CD4-positive, CD25-positive, alpha-beta regulatory T cell (primary cell): Measurements from ENCODE around the gene TET3. TPM values are rescaled to one million over a fixed set of nuclear protein-coding genes. Genes with fewer than 3 reads are reported as not detected.

ENCODE experiments used
- ATAC-seq, 2 donors: fragments of 150-1000 bp; cut with Tn5 transposase; one replicate each; pipeline ENCODE4 v1.10.0; 2021; ENCODE audit warnings: low read depth in 2 of 2, moderate number of reproducible peaks in 2 of 2, moderate library complexity in 1 of 2
- DNase-seq, 3 donors: peaks; one replicate each; pipeline versions ENCODE4 v3.0.0 to v3.0.0-alpha.2; 2012 to 2022; ENCODE audit warnings: mixed read lengths in 1 of 3
- H3K27ac ChIP-seq: one replicate; pipeline ENCODE4 v1.7.0; 2013; ENCODE audit warnings: mild to moderate bottlenecking, low read length; ENCODE audit not compliant: insufficient read depth, poor library complexity, severe bottlenecking
- H3K27me3 ChIP-seq: one replicate; pipeline ENCODE4 v1.7.0; 2013; ENCODE audit warnings: low read length; ENCODE audit not compliant: control insufficient read depth, insufficient read depth
- H3K36me3 ChIP-seq: one replicate; pipeline ENCODE4 v1.7.0; 2013; ENCODE audit warnings: mild to moderate bottlenecking, low read length, moderate library complexity; ENCODE audit not compliant: control insufficient read depth, insufficient read depth
- H3K4me1 ChIP-seq: 2 replicates; pipeline ENCODE4 v1.7.0; 2013; ENCODE audit warnings: mild to moderate bottlenecking, low read length; ENCODE audit not compliant: insufficient read depth, control insufficient read depth, poor library complexity, severe bottlenecking
- H3K4me3 ChIP-seq: one replicate; pipeline ENCODE4 v1.7.0; 2013; ENCODE audit warnings: low read depth, mild to moderate bottlenecking, low read length, moderate library complexity
- H3K9me3 ChIP-seq, 2 experiments: 1 replicate in 1 of 2; 2 replicates in 1 of 2; pipeline ENCODE4 v1.7.0; 2013; ENCODE audit warnings: low read length in 2 of 2, mild to moderate bottlenecking in 1 of 2, moderate library complexity in 1 of 2; ENCODE audit not compliant: control insufficient read depth in 2 of 2
- H3K27ac Mint-ChIP-seq, 3 donors: one replicate each; pipeline ENCODE4 v1.8.0; 2020 to 2022; ENCODE audit warnings: mild to moderate bottlenecking in 3 of 3, mixed read lengths in 3 of 3, moderate library complexity in 2 of 3
- H3K27me3 Mint-ChIP-seq: one replicate; pipeline ENCODE4 v1.8.0; 2022; ENCODE audit warnings: mild to moderate bottlenecking, mixed read lengths
- H3K36me3 Mint-ChIP-seq: one replicate; pipeline ENCODE4 v1.8.0; 2020; ENCODE audit warnings: mixed read lengths
- H3K4me1 Mint-ChIP-seq, 4 donors: one replicate each; pipeline ENCODE4 v1.8.0; 2020 to 2022; ENCODE audit warnings: mixed read lengths in 4 of 4, mild to moderate bottlenecking in 1 of 4
- H3K4me3 Mint-ChIP-seq, 4 donors: one replicate each; pipeline ENCODE4 v1.8.0; 2020 to 2022; ENCODE audit warnings: mild to moderate bottlenecking in 4 of 4, mixed read lengths in 4 of 4, moderate library complexity in 3 of 4
- H3K9me3 Mint-ChIP-seq, 7 donors: one replicate each; pipeline ENCODE4 v1.8.0; 2020 to 2022; ENCODE audit warnings: mixed read lengths in 7 of 7, mild to moderate bottlenecking in 3 of 7, moderate library complexity in 2 of 7
- polyA plus RNA-seq, 4 donors: library from polyadenylated mRNA; unstranded; fragments of 300-500 nt; fragmentation: Illumina TruSeq; gene quantifications; one replicate each; pipeline ENCODE4 v1.2.3, GENCODE V29; 2021
- total RNA-seq: library from RNA; stranded (reverse); gene quantifications from one replicate; pipeline ENCODE4 v1.2.3, GENCODE V29; 2022

The TET3 gene
- total and polyA plus RNA-seq, 5 donors from 2014 or later: 0.22 to 26.3 (median 0.30) TPM

GRCh38 chr2:73997813-73998212 is 13.1 kb downstream of the TET3 start:
- H3K4me1 Mint-ChIP-seq: peaks cover 20 to 90% (median 60%) of the 10 kb centered on the region in 4 donors
- H3K27ac ChIP-seq: peak overlapping the region; percentile 75
- H3K27me3 Mint-ChIP-seq: no peaks in the 10 kb centered on the region
- peaks cover 57% of the 10 kb centered on the region for H3K4me1 ChIP-seq
- H3K36me3 Mint-ChIP-seq: peaks cover 5% of the 10 kb centered on the region
- peak overlapping the region; percentile 92 to 99 (median 93) for H3K27ac Mint-ChIP-seq
- no peaks in the 10 kb centered on the region for H3K9me3 Mint-ChIP-seq
- ATAC-seq (no peak), DNase-seq (no peak)
- no peaks in the 10 kb centered on the region for H3K36me3 ChIP-seq
- no peaks in the 10 kb centered on the region for H3K9me3 ChIP-seq
- peak overlapping the region in 2 of 4 donors; percentile 21 to 57 for H3K4me3 Mint-ChIP-seq
- H3K27me3 ChIP-seq: no peaks in the 10 kb centered on the region
- H3K4me3 ChIP-seq: no peak overlapping the region

GRCh38 chr2:73998451-73998850 is 13.7 kb downstream of the TET3 start:
- H3K9me3 Mint-ChIP-seq: no peaks in the 10 kb centered on the region
- Histone ChIP-seq H3K4me3 (peak overlapping the region; percentile 24), H3K27ac (peak overlapping the region; percentile 75), H3K4me1 (peaks cover 56% of the 10 kb centered on the region), H3K9me3 (no peaks in the 10 kb centered on the region), H3K36me3 (no peaks in the 10 kb centered on the region), H3K27me3 (no peaks in the 10 kb centered on the region)
- H3K27ac Mint-ChIP-seq: peak overlapping the region; percentile 52 to 93 (median 92)
- peaks cover 19 to 89% (median 56%) of the 10 kb centered on the region in 4 donors for H3K4me1 Mint-ChIP-seq
- H3K27me3 Mint-ChIP-seq: no peaks in the 10 kb centered on the region
- ATAC-seq (peak; percentile 32 to 50), DNase-seq (peak; percentile 55 to 71 (median 71))
- no peaks in the 10 kb centered on the region for H3K36me3 Mint-ChIP-seq
- peak overlapping the region; percentile 21 to 98 (median 54) for H3K4me3 Mint-ChIP-seq

- no peaks in the 10 kb centered on the region for H3K9me3 Mint-ChIP-seq
- DNase-seq (no peak), ATAC-seq (no peak)
- H3K36me3 Mint-ChIP-seq: no peaks in the 10 kb centered on the region
- H3K27me3 Mint-ChIP-seq: no peaks in the 10 kb centered on the region
- peaks cover 16 to 88% (median 51%) of the 10 kb centered on the region in 4 donors for H3K4me1 Mint-ChIP-seq
- peak overlapping the region; percentile 75 for H3K27ac ChIP-seq
- H3K4me3 ChIP-seq: no peak overlapping the region
- peak overlapping the region in 2 of 4 donors; percentile 69 to 98 for H3K4me3 Mint-ChIP-seq
- H3K27ac Mint-ChIP-seq: peak overlapping the region; percentile 52 to 93 (median 92)
- no peaks in the 10 kb centered on the region for H3K9me3 ChIP-seq
- peaks cover 56% of the 10 kb centered on the region for H3K4me1 ChIP-seq
- H3K27me3 ChIP-seq: no peaks in the 10 kb centered on the region
- no peaks in the 10 kb centered on the region for H3K36me3 ChIP-seq
These were observed 14.2 kb downstream of the TET3 start for GRCh38 chr2:73998933-73999332.

GRCh38 chr2:73999881-74000597 is 15.3 kb downstream of the TET3 start:
- Histone ChIP-seq H3K9me3 (no peaks in the 10 kb centered on the region), H3K27me3 (no peaks in the 10 kb centered on the region), H3K4me3 (no peak overlapping the region), H3K36me3 (no peaks in the 10 kb centered on the region), H3K4me1 (peaks cover 52% of the 10 kb centered on the region), H3K27ac (peak overlapping the region; percentile 30)
- H3K4me3 Mint-ChIP-seq: peak overlapping the region; percentile 37 to 98 (median 51)
- peaks cover 11 to 87% (median 46%) of the 10 kb centered on the region in 4 donors for H3K4me1 Mint-ChIP-seq
- peaks cover 2% of the 10 kb centered on the region for H3K36me3 Mint-ChIP-seq
- H3K27me3 Mint-ChIP-seq: no peaks in the 10 kb centered on the region
- H3K9me3 Mint-ChIP-seq: no peaks in the 10 kb centered on the region
- peak overlapping the region in 2 of 3 donors; percentile 92 to 93 for H3K27ac Mint-ChIP-seq
- no peak for ATAC-seq
- no peak for DNase-seq

DNA sequence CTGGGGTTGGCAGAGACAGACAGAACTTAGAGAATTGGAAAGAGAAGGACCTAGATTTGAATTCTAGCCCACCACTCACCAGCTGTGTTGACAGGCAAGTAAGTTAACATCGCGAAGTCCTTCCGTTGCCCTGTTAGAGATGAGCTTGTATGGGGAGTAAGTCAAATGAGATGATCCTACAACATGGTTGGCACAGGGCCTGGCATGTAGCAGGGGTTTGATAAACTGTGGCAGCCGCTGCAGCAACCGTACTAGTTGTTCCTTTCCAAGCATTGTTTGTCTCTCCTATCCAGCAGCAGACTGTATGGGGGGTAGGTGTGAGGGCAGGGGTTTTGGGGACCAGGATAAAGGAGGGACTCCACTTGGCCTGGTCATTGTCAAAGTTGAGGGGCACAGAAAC is 16.0 kb downstream of the TET3 start:
- no peaks in the 10 kb centered on the region for H3K9me3 ChIP-seq
- peaks cover 52% of the 10 kb centered on the region for H3K4me1 ChIP-seq

GRCh38 chr2:74001121-74001520 is 16.4 kb downstream of the TET3 start:
- peaks cover 9% of the 10 kb centered on the region for H3K36me3 Mint-ChIP-seq
- H3K9me3 ChIP-seq: no peaks in the 10 kb centered on the region
- no peaks in the 10 kb centered on the region for H3K27me3 Mint-ChIP-seq
- H3K4me1 ChIP-seq: peaks cover 50% of the 10 kb centered on the region
- peak overlapping the region; percentile 80 for H3K27ac ChIP-seq
- no peaks in the 10 kb centered on the region for H3K27me3 ChIP-seq
- H3K9me3 Mint-ChIP-seq: no peaks in the 10 kb centered on the region
- DNase-seq (no peak), ATAC-seq (no peak)
- no peaks in the 10 kb centered on the region for H3K36me3 ChIP-seq
- no peak overlapping the region for H3K4me3 ChIP-seq
- peaks cover 11 to 90% (median 47%) of the 10 kb centered on the region in 4 donors for H3K4me1 Mint-ChIP-seq
- peak overlapping the region; percentile 90 to 98 (median 91) for H3K4me3 Mint-ChIP-seq
- H3K27ac Mint-ChIP-seq: peak overlapping the region; percentile 92 to 94 (median 93)

More for the DNA sequence above, 16.0 kb downstream of the TET3 start:
- Histone ChIP-seq H3K27me3 (no peaks in the 10 kb centered on the region), H3K36me3 (no peaks in the 10 kb centered on the region), H3K4me3 (no peak overlapping the region), H3K27ac (no peak overlapping the region)
- no peaks in the 10 kb centered on the region for H3K9me3 Mint-ChIP-seq
- no peak for DNase-seq
- H3K36me3 Mint-ChIP-seq: peaks cover 6% of the 10 kb centered on the region
- H3K27me3 Mint-ChIP-seq: no peaks in the 10 kb centered on the region
- H3K4me1 Mint-ChIP-seq: peaks cover 11 to 90% (median 47%) of the 10 kb centered on the region in 4 donors
- no peak for ATAC-seq
- H3K4me3 Mint-ChIP-seq: peak overlapping the region; percentile 37 to 98 (median 39)
- H3K27ac Mint-ChIP-seq: peak overlapping the region in 2 of 3 donors; percentile 92 to 93

DNA sequence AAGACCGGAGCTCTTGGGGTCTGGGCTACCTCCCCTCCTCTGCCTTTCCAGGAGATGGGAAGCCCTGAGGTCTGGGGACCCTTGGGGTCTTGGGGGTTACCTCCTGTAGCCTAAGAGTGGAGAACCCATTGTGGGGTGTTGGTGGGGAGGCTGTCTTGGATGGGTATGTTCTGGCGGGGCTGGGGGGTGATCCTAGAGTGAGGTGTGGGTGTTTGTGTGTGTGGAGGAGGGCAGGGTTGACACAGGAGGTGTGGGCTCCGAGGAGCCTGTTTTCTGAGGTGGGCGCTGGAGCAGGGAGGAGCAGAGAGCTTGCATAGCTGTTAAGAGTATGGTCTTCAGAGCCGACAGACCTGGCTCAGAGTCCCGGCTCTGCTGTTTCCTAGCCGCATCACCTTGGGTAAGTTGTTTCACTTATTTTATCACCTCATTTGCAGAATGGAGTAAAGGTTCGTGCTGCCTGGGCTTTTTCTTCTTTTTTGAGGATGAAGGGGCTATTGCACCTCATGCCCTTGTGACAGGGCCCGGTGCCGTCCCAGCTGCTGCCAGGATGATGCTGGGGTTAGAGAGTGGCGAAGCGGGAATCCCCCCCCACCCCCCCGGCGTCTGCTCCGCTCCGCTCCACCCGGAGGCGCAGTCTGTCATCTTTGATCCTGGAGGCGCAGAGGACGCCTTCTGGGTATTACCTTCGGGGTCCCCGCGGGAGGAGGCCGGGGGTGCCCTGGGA is 17.2 kb downstream of the TET3 start:
- Mint-ChIP-seq H3K4me3 (peak overlapping the region; percentile 90 to 98 (median 91)), H3K9me3 (no peaks in the 10 kb centered on the region), H3K4me1 (peaks cover 11 to 89% (median 43%) of the 10 kb centered on the region in 4 donors), H3K27me3 (no peaks in the 10 kb centered on the region), H3K27ac (peak overlapping the region; percentile 69 to 93 (median 92)), H3K36me3 (peaks cover 12% of the 10 kb centered on the region)
- Histone ChIP-seq H3K9me3 (no peaks in the 10 kb centered on the region), H3K36me3 (no peaks in the 10 kb centered on the region), H3K4me3 (peak overlapping the region; percentile 74), H3K27ac (peak overlapping the region; percentile 80), H3K27me3 (no peaks in the 10 kb centered on the region), H3K4me1 (peaks cover 46% of the 10 kb centered on the region)
- ATAC-seq: peak; percentile 30 to 34
- peak in 1 of 3 donors; percentile 44 for DNase-seq
